ENCODE measurements around the gene C1QTNF8. TPM values are rescaled to one million over a fixed set of nuclear protein-coding genes. Genes with fewer than 3 reads are reported as not detected.

Gene C1QTNF8
- total and polyA plus RNA-seq, 2 of the 13 experiments (the other 11 are each of a cell fraction or from before 2014, with no cell fraction given), result 0.09 TPM; not detected in 1

GRCh38 chr16:1076801-1077576, 19.1 kb downstream of the C1QTNF8 start (continued):
- TF ChIP-seq HMG20B (CRISPR knock-in tag; conservative IDR thresholded peaks at IDR 0.05), result 0 out of 2 replicates have a peak, but pooled peaks have one; percentile 31
- no peak for TF ChIP-seq NCOA1 (CRISPR knock-in tag; IDR thresholded peaks at IDR 0.05)
- TF ChIP-seq ZNF350 (CRISPR knock-in tag; IDR thresholded peaks at IDR 0.05; ENCODE audit: borderline replicate concordance, low read depth), result 0 out of 2 replicates have a peak, but pooled peaks have one; percentile 48
- TF ChIP-seq, protein P1, sequence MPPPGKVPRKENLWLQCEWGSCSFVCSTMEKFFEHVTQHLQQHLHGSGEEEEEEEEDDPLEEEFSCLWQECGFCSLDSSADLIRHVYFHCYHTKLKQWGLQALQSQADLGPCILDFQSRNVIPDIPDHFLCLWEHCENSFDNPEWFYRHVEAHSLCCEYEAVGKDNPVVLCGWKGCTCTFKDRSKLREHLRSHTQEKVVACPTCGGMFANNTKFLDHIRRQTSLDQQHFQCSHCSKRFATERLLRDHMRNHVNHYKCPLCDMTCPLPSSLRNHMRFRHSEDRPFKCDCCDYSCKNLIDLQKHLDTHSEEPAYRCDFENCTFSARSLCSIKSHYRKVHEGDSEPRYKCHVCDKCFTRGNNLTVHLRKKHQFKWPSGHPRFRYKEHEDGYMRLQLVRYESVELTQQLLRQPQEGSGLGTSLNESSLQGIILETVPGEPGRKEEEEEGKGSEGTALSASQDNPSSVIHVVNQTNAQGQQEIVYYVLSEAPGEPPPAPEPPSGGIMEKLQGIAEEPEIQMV (CRISPR knock-in tag; IDR thresholded peaks at IDR 0.05; ENCODE audit: low read depth), result no peak
- TF ChIP-seq, protein P2, sequence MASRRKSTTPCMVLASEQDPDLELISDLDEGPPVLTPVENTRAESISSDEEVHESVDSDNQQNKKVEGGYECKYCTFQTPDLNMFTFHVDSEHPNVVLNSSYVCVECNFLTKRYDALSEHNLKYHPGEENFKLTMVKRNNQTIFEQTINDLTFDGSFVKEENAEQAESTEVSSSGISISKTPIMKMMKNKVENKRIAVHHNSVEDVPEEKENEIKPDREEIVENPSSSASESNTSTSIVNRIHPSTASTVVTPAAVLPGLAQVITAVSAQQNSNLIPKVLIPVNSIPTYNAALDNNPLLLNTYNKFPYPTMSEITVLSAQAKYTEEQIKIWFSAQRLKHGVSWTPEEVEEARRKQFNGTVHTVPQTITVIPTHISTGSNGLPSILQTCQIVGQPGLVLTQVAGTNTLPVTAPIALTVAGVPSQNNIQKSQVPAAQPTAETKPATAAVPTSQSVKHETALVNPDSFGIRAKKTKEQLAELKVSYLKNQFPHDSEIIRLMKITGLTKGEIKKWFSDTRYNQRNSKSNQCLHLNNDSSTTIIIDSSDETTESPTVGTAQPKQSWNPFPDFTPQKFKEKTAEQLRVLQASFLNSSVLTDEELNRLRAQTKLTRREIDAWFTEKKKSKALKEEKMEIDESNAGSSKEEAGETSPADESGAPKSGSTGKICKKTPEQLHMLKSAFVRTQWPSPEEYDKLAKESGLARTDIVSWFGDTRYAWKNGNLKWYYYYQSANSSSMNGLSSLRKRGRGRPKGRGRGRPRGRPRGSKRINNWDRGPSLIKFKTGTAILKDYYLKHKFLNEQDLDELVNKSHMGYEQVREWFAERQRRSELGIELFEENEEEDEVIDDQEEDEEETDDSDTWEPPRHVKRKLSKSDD (CRISPR knock-in tag; IDR thresholded peaks at IDR 0.05; ENCODE audit: low read depth), result no peak
- TF ChIP-seq KDM1A (CRISPR knock-in tag; IDR thresholded peaks at IDR 0.05), result peak; percentile 82; the same call in 1 of the 2 replicates
- TF ChIP-seq, protein P3, sequence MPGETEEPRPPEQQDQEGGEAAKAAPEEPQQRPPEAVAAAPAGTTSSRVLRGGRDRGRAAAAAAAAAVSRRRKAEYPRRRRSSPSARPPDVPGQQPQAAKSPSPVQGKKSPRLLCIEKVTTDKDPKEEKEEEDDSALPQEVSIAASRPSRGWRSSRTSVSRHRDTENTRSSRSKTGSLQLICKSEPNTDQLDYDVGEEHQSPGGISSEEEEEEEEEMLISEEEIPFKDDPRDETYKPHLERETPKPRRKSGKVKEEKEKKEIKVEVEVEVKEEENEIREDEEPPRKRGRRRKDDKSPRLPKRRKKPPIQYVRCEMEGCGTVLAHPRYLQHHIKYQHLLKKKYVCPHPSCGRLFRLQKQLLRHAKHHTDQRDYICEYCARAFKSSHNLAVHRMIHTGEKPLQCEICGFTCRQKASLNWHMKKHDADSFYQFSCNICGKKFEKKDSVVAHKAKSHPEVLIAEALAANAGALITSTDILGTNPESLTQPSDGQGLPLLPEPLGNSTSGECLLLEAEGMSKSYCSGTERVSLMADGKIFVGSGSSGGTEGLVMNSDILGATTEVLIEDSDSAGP (CRISPR knock-in tag; IDR thresholded peaks at IDR 0.05; ENCODE audit: borderline replicate concordance), result peak; percentile 46; the same call in 1 of the 2 replicates
- TF ChIP-seq, protein P4, sequence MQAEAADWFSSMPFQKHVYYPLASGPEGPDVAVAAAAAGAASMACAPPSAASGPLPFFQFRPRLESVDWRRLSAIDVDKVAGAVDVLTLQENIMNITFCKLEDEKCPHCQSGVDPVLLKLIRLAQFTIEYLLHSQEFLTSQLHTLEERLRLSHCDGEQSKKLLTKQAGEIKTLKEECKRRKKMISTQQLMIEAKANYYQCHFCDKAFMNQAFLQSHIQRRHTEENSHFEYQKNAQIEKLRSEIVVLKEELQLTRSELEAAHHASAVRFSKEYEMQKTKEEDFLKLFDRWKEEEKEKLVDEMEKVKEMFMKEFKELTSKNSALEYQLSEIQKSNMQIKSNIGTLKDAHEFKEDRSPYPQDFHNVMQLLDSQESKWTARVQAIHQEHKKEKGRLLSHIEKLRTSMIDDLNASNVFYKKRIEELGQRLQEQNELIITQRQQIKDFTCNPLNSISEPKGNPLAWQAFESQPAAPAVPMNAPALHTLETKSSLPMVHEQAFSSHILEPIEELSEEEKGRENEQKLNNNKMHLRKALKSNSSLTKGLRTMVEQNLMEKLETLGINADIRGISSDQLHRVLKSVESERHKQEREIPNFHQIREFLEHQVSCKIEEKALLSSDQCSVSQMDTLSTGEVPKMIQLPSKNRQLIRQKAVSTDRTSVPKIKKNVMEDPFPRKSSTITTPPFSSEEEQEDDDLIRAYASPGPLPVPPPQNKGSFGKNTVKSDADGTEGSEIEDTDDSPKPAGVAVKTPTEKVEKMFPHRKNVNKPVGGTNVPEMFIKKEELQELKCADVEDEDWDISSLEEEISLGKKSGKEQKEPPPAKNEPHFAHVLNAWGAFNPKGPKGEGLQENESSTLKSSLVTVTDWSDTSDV (CRISPR knock-in tag; IDR thresholded peaks at IDR 0.05), result no peak
- TF ChIP-seq NCOA2 (CRISPR knock-in tag; IDR thresholded peaks at IDR 0.05), result peak; percentile 73
